GM12878 (cell line): ENCODE data around the gene TAPT1. TPM values are rescaled to one million over a fixed set of nuclear protein-coding genes. Genes with fewer than 3 reads are reported as not detected.

Experiments used
- ATAC-seq: fragments of 200-7000 bp; cut with Tn5 transposase; 3 replicates; pipeline ENCODE4 v1.9.1; 2020; ENCODE audit warnings: mild to moderate bottlenecking, moderate library complexity
- BruUV-seq: library from RNA; stranded (reverse); fragments of 400-500 nt; replicated peaks from 2 replicates; lab custom pipeline; 2021; lab: Mats Ljungman, UMichigan
- CTCF ChIA-PET: fragments of 300-600 bp; sonication (Branson Sonifier 250); formaldehyde crosslinking; extraction: SDS; loops from one replicate; lab custom pipeline; 2021; ENCODE audit warnings: inconsistent platforms; lab: Yijun Ruan, JAX
- POLR2A ChIA-PET: fragments of 350-600 bp; formaldehyde crosslinking; extraction: SDS; loops from one replicate; lab custom pipeline; 2021; ENCODE audit warnings: inconsistent platforms; lab: Charles Lee
- RAD21 ChIA-PET: fragments of 300-600 bp; sonication (Branson Sonifier 250); formaldehyde crosslinking; loops from one replicate; lab custom pipeline; 2023; ENCODE audit warnings: antibody characterized with exemption; ENCODE audit not compliant: unreplicated experiment; lab: Charles Lee
- SMC1A ChIA-PET: fragments of 300-600 bp; sonication (Branson Sonifier 250); formaldehyde crosslinking; loops from one replicate; lab custom pipeline; 2023; ENCODE audit not compliant: unreplicated experiment, uncharacterized antibody; lab: Charles Lee
- DNase-seq: peaks from one replicate; pipeline ENCODE4 v3.0.0-alpha.2; 2011; ENCODE audit warnings: low read depth, low spot score
- FAIRE-seq: peaks from 3 replicates; lab custom pipeline; 2011; peaks lifted over from hg19 to GRCh38; lab: Jason Lieb, UNC
- H2AFZ ChIP-seq: 2 replicates; pipeline ENCODE4 v1.6.0; 2011; ENCODE audit warnings: low read depth, low read length, control low read depth; ENCODE audit not compliant: control insufficient read depth
- H3K27ac ChIP-seq: 2 replicates; pipeline ENCODE4 v1.5.1; 2011; ENCODE audit warnings: control low read depth; ENCODE audit not compliant: control insufficient read depth, insufficient read depth
- H3K27me3 ChIP-seq, 2 experiments: replicated peaks in 1 of 2; 2 replicates each; pipeline versions ENCODE4 v1.6.0 to v1.6.1; 2011; ENCODE audit warnings: low read length in 1 of 2; ENCODE audit not compliant: control insufficient read depth in 2 of 2, insufficient read depth in 2 of 2
- H3K36me3 ChIP-seq, 2 experiments: 2 replicates each; pipeline ENCODE4 v1.5.1; 2011; ENCODE audit warnings: low read length in 1 of 2; ENCODE audit not compliant: control insufficient read depth in 2 of 2, insufficient read depth in 2 of 2
- H3K4me1 ChIP-seq: 2 replicates; pipeline ENCODE4 v1.6.1; 2011; ENCODE audit warnings: mild to moderate bottlenecking, low read length, moderate library complexity, mixed read lengths; ENCODE audit not compliant: control insufficient read depth, insufficient read depth
- H3K4me2 ChIP-seq: 2 replicates; pipeline ENCODE4 v1.6.0; 2011; ENCODE audit warnings: control low read depth; ENCODE audit not compliant: control insufficient read depth, insufficient read depth
- H3K4me3 ChIP-seq: fragments of 200-600 bp; sonication (generic); 2 replicates; pipeline ENCODE4 v1.5.1; 2016
- H3K79me2 ChIP-seq: 2 replicates; pipeline ENCODE4 v1.6.0; 2011; ENCODE audit warnings: low read length; ENCODE audit not compliant: control insufficient read depth, insufficient read depth
- H3K9ac ChIP-seq: 2 replicates; pipeline ENCODE4 v1.8.0; 2011; ENCODE audit warnings: low read length, control low read depth, mixed read lengths; ENCODE audit not compliant: control insufficient read depth, insufficient read depth
- H3K9me3 ChIP-seq: replicated peaks from 3 replicates; pipeline ENCODE4 v1.5.1; 2011; ENCODE audit warnings: mild to moderate bottlenecking, low read length; ENCODE audit not compliant: control insufficient read depth, insufficient read depth
- H4K20me1 ChIP-seq: 2 replicates; pipeline ENCODE4 v1.6.0; 2011; ENCODE audit not compliant: control insufficient read depth, insufficient read depth
- GATAD2B ChIP-seq: fragments of 450-650 bp; conservative IDR thresholded peaks from 2 replicates; pipeline ENCODE4 v1.6.1; 2017; ENCODE audit warnings: low read depth, mild to moderate bottlenecking, moderate library complexity
- RAD51 ChIP-seq: fragments of 450-650 bp; IDR thresholded peaks from 2 replicates; pipeline ENCODE4 v1.6.1; 2016; ENCODE audit warnings: moderate library complexity, mild to moderate bottlenecking, inconsistent platforms
- WGBS: methylation state at CpG from one replicate; pipeline ENCODE4 v1.1.6; 2016; ENCODE audit warnings: low lambda C conversion rate; ENCODE audit not compliant: insufficient replicate concordance, insufficient coverage; ENCODE audit errors: missing lambda C conversion rate; 5-methylcytosine and 5-hydroxymethylcytosine counted together
- in situ Hi-C: fragments of 300-500 bp; cut with MboI; formaldehyde crosslinking; loops from 9 replicates; pipeline ENCODE4 v1.14.3; 2018; ENCODE audit warnings: mixed read lengths
- intact Hi-C: fragments of 100-400 bp; cut with micrococcal nuclease; formaldehyde crosslinking; loops from one replicate; pipeline ENCODE4 v1.14.2; 2022; ENCODE audit not compliant: unreplicated experiment
- polyA plus RNA-seq, 11 experiments: library from polyadenylated mRNA; depleted of rRNA in 4 of 11; unstranded in 6 of 11; stranded (reverse) in 5 of 11; fragments of >200 nt; fragmentation: Nextera tagmentation in 4 of 11; fragmentation: Illumina TruSeq in 1 of 11; extraction: Ambion mirVana in 4 of 11; extraction: Trizol in 1 of 11; gene quantifications; 1 replicate in 1 of 11; 2 replicates in 10 of 11; pipeline versions ENCODE4 v1.2.1 to v1.2.3, GENCODE V29; 2011 to 2016; ENCODE audit warnings: inconsistent platforms in 2 of 11, missing spikeins in 2 of 11, low read depth in 1 of 11
- total RNA-seq, 4 experiments: library from RNA; depleted of rRNA in 3 of 4; stranded (reverse); fragments of >200 nt in 3 of 4; fragmentation: Illumina TruSeq in 1 of 4; extraction: Trizol in 1 of 4; gene quantifications; 2 replicates each; pipeline versions ENCODE4 v1.2.1 to v1.2.3, GENCODE V29; 2013 to 2021
- TF ChIP-seq, protein P1 (sequence below): fragments of 150-350 bp; IDR thresholded peaks from 2 replicates; pipeline ENCODE4 v1.6.1; 2016; ENCODE audit warnings: low read depth, low read length

Gene TAPT1
- total and polyA plus RNA-seq, 10 of the 15 experiments (the other 5 are each of a cell fraction or from before 2014, with no cell fraction given): 0.91 to 23.3 (median 9.5) TPM

- Histone ChIP-seq H3K9ac (no peak overlapping the region), H2AFZ (no peak overlapping the region), H3K27me3 (no peaks in the 10 kb centered on the region; a peak in 1 of 4 replicates), H3K4me3 (no peak overlapping the region), H3K4me1 (no peaks in the 10 kb centered on the region), H4K20me1 (no peaks in the 10 kb centered on the region), H3K27ac (no peak overlapping the region), H3K4me2 (no peak overlapping the region), H3K36me3 (no peaks in the 10 kb centered on the region), H3K9me3 (no peaks in the 10 kb centered on the region; the same call in 2 of the 3 replicates), H3K79me2 (no peaks in the 10 kb centered on the region)
- no peak for FAIRE-seq
- TF ChIP-seq GATAD2B (no peak), RAD51 (no peak)
- TF ChIP-seq, protein P1, sequence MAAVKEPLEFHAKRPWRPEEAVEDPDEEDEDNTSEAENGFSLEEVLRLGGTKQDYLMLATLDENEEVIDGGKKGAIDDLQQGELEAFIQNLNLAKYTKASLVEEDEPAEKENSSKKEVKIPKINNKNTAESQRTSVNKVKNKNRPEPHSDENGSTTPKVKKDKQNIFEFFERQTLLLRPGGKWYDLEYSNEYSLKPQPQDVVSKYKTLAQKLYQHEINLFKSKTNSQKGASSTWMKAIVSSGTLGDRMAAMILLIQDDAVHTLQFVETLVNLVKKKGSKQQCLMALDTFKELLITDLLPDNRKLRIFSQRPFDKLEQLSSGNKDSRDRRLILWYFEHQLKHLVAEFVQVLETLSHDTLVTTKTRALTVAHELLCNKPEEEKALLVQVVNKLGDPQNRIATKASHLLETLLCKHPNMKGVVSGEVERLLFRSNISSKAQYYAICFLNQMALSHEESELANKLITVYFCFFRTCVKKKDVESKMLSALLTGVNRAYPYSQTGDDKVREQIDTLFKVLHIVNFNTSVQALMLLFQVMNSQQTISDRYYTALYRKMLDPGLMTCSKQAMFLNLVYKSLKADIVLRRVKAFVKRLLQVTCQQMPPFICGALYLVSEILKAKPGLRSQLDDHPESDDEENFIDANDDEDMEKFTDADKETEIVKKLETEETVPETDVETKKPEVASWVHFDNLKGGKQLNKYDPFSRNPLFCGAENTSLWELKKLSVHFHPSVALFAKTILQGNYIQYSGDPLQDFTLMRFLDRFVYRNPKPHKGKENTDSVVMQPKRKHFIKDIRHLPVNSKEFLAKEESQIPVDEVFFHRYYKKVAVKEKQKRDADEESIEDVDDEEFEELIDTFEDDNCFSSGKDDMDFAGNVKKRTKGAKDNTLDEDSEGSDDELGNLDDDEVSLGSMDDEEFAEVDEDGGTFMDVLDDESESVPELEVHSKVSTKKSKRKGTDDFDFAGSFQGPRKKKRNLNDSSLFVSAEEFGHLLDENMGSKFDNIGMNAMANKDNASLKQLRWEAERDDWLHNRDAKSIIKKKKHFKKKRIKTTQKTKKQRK: no peak
- CTCF ChIA-PET: no interaction called here
- DNase-seq: no peak
- intact Hi-C loops (no loop called here), in situ Hi-C loops (no loop called here)
- no TSS peak for BruUV-seq
- WGBS: 11% methylated on average over 3 of the region's 4 CpGs
- SMC1A ChIA-PET: no interaction called here
- POLR2A ChIA-PET: no interaction called here
- ATAC-seq: no peak
- RAD21 ChIA-PET: no interaction called here
Measured at GRCh38 chr4:16140231-16140878, 85.9 kb downstream of the TAPT1 start.
